Measurements from ENCODE around the gene MAP2K2.

GRCh38 chr19:4124638-4125037, 716 bp upstream of the MAP2K2 start:
- TF ChIP-seq POLR2AphosphoS5 (IDR thresholded peaks at IDR 0.05; ENCODE audit: low read depth, low read length) (no peak), REST (IDR thresholded peaks at IDR 0.05; ENCODE audit: insufficient read depth in 1 of 2, low read depth in 2 of 2, low read length in 1 of 2) (no peak), CTCF (IDR thresholded peaks at IDR 0.05) (no peak)
